ENCODE results near the gene GMFB.

DNA sequence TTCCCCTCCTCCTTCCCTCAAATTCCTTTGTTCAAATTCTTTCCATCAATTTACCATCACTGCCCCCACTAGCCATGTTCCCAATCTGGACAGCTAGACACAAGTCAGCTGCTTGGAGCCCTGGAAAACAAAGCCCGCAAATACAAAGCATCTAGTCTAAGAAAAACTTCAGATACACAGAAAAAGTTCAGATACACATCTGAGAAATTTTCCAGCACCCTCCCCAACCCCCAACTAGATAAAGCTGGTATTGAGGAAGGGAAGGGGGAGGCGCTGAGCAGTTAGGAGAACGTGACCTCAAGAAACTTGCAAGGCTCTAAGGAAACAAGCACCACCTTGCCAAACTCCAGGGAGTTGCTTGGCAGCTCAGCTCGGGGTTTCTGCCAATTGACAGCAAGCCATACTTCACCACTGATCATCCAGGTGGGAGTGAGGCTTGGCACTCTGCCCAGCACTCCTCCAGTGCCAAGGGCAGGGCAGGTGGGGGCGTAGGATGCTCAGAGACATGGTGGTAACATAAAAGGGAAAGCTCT is 42.6 kb downstream of the GMFB start:
- no peak for TF ChIP-seq POLR2AphosphoS5 (IDR thresholded peaks at IDR 0.05; ENCODE audit: insufficient read depth, low read depth, low read length)
- no peak for TF ChIP-seq FOS (IDR thresholded peaks at IDR 0.05; ENCODE audit: borderline replicate concordance, insufficient read depth, low read length)
- no peak for TF ChIP-seq POLR2A (IDR thresholded peaks at IDR 0.05; ENCODE audit: low read depth, low read length)
- TF ChIP-seq, protein P1, sequence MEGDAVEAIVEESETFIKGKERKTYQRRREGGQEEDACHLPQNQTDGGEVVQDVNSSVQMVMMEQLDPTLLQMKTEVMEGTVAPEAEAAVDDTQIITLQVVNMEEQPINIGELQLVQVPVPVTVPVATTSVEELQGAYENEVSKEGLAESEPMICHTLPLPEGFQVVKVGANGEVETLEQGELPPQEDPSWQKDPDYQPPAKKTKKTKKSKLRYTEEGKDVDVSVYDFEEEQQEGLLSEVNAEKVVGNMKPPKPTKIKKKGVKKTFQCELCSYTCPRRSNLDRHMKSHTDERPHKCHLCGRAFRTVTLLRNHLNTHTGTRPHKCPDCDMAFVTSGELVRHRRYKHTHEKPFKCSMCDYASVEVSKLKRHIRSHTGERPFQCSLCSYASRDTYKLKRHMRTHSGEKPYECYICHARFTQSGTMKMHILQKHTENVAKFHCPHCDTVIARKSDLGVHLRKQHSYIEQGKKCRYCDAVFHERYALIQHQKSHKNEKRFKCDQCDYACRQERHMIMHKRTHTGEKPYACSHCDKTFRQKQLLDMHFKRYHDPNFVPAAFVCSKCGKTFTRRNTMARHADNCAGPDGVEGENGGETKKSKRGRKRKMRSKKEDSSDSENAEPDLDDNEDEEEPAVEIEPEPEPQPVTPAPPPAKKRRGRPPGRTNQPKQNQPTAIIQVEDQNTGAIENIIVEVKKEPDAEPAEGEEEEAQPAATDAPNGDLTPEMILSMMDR (IDR thresholded peaks at IDR 0.05; ENCODE audit: extremely low read depth in 1 of 2, insufficient read depth in 1 of 2, low read depth in 1 of 2, low read length in 2 of 2): no peak
- no peak for TF ChIP-seq MAX (IDR thresholded peaks at IDR 0.05; ENCODE audit: insufficient read depth, insufficient read length)
- no peak for TF ChIP-seq EZH2 (IDR thresholded peaks at IDR 0.05; ENCODE audit: borderline replicate concordance, low read depth, low read length, severe bottlenecking)
- no peak for TF ChIP-seq JUN (IDR thresholded peaks at IDR 0.05; ENCODE audit: borderline replicate concordance, insufficient read depth, insufficient read length, low read depth)
